Measurements from ENCODE around the gene ID3.

ID3 gene

GRCh38 chr1:23530087-23530746 lies 29.1 kb downstream of the ID3 start:
- peak overlapping the region in 6 of 7 experiments; percentile 53 to 78 (median 74) for H3K4me3 ChIP-seq (ENCODE audit: control insufficient read depth in 1 of 7, extremely low read depth in 1 of 7, insufficient read depth in 4 of 7, low read depth in 2 of 7, low read length in 6 of 7)
- 18% methylated on average over 21 of the region's 22 CpGs for WGBS (ENCODE audit: insufficient coverage)
- H3K9me3 ChIP-seq (ENCODE audit: control extremely low read depth in 1 of 5, control insufficient read depth in 4 of 5, insufficient read depth in 2 of 5, low read depth in 1 of 5, low read length in 4 of 5), result no peaks in the 10 kb centered on the region
- peaks cover 0 to 4% (median 0%) of the 10 kb centered on the region in 4 experiments for H3K36me3 ChIP-seq (ENCODE audit: control insufficient read depth in 4 of 4, insufficient read depth in 4 of 4, low read length in 3 of 4)
- no peak for DNase-seq
- POLR2A ChIA-PET, result no interaction called here
- peaks cover 43 to 88% (median 79%) of the 10 kb centered on the region in 4 experiments for H3K4me1 ChIP-seq (ENCODE audit: control extremely low read depth in 1 of 4, control insufficient read depth in 4 of 4, insufficient read depth in 4 of 4, low read length in 3 of 4)
- no peaks in the 10 kb centered on the region for H3K27me3 ChIP-seq (replicated peaks in 2 of 5; ENCODE audit: control insufficient read depth in 4 of 5, insufficient read depth in 5 of 5, low read length in 4 of 5)
- no peak overlapping the region for H3K27ac ChIP-seq (ENCODE audit: insufficient read depth in 1 of 2, low read depth in 1 of 2, low read length in 2 of 2, poor library complexity in 1 of 2, severe bottlenecking in 2 of 2)
- CTCF ChIA-PET, result interaction anchor here (3.5 to 7.7 kb wide), 4 partner anchors 10 to 104 kb away, joined by 17 to 98 read pairs (median 24); no protein-coding TSS in a partner anchor

GRCh38 chr1:23529146-23530086 lies 29.9 kb downstream of the ID3 start:
- Histone ChIP-seq H3K4me3 (ENCODE audit: control insufficient read depth in 1 of 7, extremely low read depth in 1 of 7, insufficient read depth in 4 of 7, low read depth in 2 of 7, low read length in 6 of 7) (peak overlapping the region in 6 of 7 experiments; percentile 10 to 78 (median 74)), H3K4me1 (ENCODE audit: control extremely low read depth in 1 of 4, control insufficient read depth in 4 of 4, insufficient read depth in 4 of 4, low read length in 3 of 4) (peaks cover 43 to 96% (median 87%) of the 10 kb centered on the region in 4 experiments), H3K9me3 (ENCODE audit: control extremely low read depth in 1 of 5, control insufficient read depth in 4 of 5, insufficient read depth in 2 of 5, low read depth in 1 of 5, low read length in 4 of 5) (no peaks in the 10 kb centered on the region), H3K27me3 (replicated peaks in 2 of 5; ENCODE audit: control insufficient read depth in 4 of 5, insufficient read depth in 5 of 5, low read length in 4 of 5) (no peaks in the 10 kb centered on the region), H3K27ac (ENCODE audit: insufficient read depth in 1 of 2, low read depth in 1 of 2, low read length in 2 of 2, poor library complexity in 1 of 2, severe bottlenecking in 2 of 2) (no peak overlapping the region), H3K36me3 (ENCODE audit: control insufficient read depth in 4 of 4, insufficient read depth in 4 of 4, low read length in 3 of 4) (peaks cover 0 to 5% (median 0%) of the 10 kb centered on the region in 4 experiments)
- DNase-seq, result no peak
- CTCF ChIA-PET, result interaction anchor here (1.0 to 7.7 kb wide), 6 partner anchors 11 to 108 kb away, joined by 3 to 98 read pairs (median 17); no protein-coding TSS in a partner anchor
- 60% methylated on average over 6 of the region's 8 CpGs for WGBS (ENCODE audit: insufficient coverage)
- POLR2A ChIA-PET, result no interaction called here

GRCh38 chr1:23528250-23528978 lies 30.9 kb downstream of the ID3 start:
- CTCF ChIA-PET, result interaction anchor here (0.9 to 7.7 kb wide), 9 partner anchors 10 to 109 kb away, joined by 3 to 98 read pairs (median 15); partner anchors contain the start of gene ASAP3
- H3K9me3 ChIP-seq (ENCODE audit: control extremely low read depth in 1 of 5, control insufficient read depth in 4 of 5, insufficient read depth in 2 of 5, low read depth in 1 of 5, low read length in 4 of 5), result no peaks in the 10 kb centered on the region
- H3K4me1 ChIP-seq (ENCODE audit: control extremely low read depth in 1 of 4, control insufficient read depth in 4 of 4, insufficient read depth in 4 of 4, low read length in 3 of 4), result peaks cover 42 to 94% (median 89%) of the 10 kb centered on the region in 4 experiments
- no peaks in the 10 kb centered on the region for H3K27me3 ChIP-seq (replicated peaks in 2 of 5; ENCODE audit: control insufficient read depth in 4 of 5, insufficient read depth in 5 of 5, low read length in 4 of 5)
- H3K27ac ChIP-seq (ENCODE audit: insufficient read depth in 1 of 2, low read depth in 1 of 2, low read length in 2 of 2, poor library complexity in 1 of 2, severe bottlenecking in 2 of 2), result peak overlapping the region in 1 of 2 experiments; percentile 67
- peak; percentile 87 to 94 (median 92) for DNase-seq
- WGBS (ENCODE audit: insufficient coverage), result 0% methylated on average over 3 of the region's 9 CpGs
- peak overlapping the region in 6 of 7 experiments; percentile 7 to 72 (median 40) for H3K4me3 ChIP-seq (ENCODE audit: control insufficient read depth in 1 of 7, extremely low read depth in 1 of 7, insufficient read depth in 4 of 7, low read depth in 2 of 7, low read length in 6 of 7)
- H3K36me3 ChIP-seq (ENCODE audit: control insufficient read depth in 4 of 4, insufficient read depth in 4 of 4, low read length in 3 of 4), result peaks cover 0 to 6% (median 0%) of the 10 kb centered on the region in 4 experiments
- POLR2A ChIA-PET, result no interaction called here

GRCh38 chr1:23527900-23528249 lies 31.4 kb downstream of the ID3 start:
- Histone ChIP-seq H3K36me3 (ENCODE audit: control insufficient read depth in 4 of 4, insufficient read depth in 4 of 4, low read length in 3 of 4) (peaks cover 0 to 6% (median 0%) of the 10 kb centered on the region in 4 experiments), H3K4me3 (ENCODE audit: control insufficient read depth in 1 of 7, extremely low read depth in 1 of 7, insufficient read depth in 4 of 7, low read depth in 2 of 7, low read length in 6 of 7) (peak overlapping the region in 2 of 7 experiments; percentile 1 to 20), H3K27me3 (replicated peaks in 2 of 5; ENCODE audit: control insufficient read depth in 4 of 5, insufficient read depth in 5 of 5, low read length in 4 of 5) (no peaks in the 10 kb centered on the region), H3K27ac (ENCODE audit: insufficient read depth in 1 of 2, low read depth in 1 of 2, low read length in 2 of 2, poor library complexity in 1 of 2, severe bottlenecking in 2 of 2) (no peak overlapping the region), H3K9me3 (ENCODE audit: control extremely low read depth in 1 of 5, control insufficient read depth in 4 of 5, insufficient read depth in 2 of 5, low read depth in 1 of 5, low read length in 4 of 5) (no peaks in the 10 kb centered on the region), H3K4me1 (ENCODE audit: control extremely low read depth in 1 of 4, control insufficient read depth in 4 of 4, insufficient read depth in 4 of 4, low read length in 3 of 4) (peaks cover 42 to 89% (median 85%) of the 10 kb centered on the region in 4 experiments)
- DNase-seq, result no peak
- 46% methylated on average over 4 of the region's 6 CpGs for WGBS (ENCODE audit: insufficient coverage)
- CTCF ChIA-PET, result interaction anchor here (0.9 to 7.7 kb wide), 9 partner anchors 9 to 110 kb away, joined by 3 to 98 read pairs (median 15); partner anchors contain the start of gene ASAP3
- POLR2A ChIA-PET, result no interaction called here

GRCh38 chr1:23527366-23527765 lies 31.9 kb downstream of the ID3 start:
- 94% methylated on average over 4 of the region's 7 CpGs for WGBS (ENCODE audit: insufficient coverage)
- DNase-seq, result no peak
- CTCF ChIA-PET, result interaction anchor here (0.9 to 7.7 kb wide), 9 partner anchors 9 to 110 kb away, joined by 3 to 98 read pairs (median 15); partner anchors contain the start of gene ASAP3
- Histone ChIP-seq H3K36me3 (ENCODE audit: control insufficient read depth in 4 of 4, insufficient read depth in 4 of 4, low read length in 3 of 4) (peaks cover 0 to 6% (median 0%) of the 10 kb centered on the region in 4 experiments), H3K27ac (ENCODE audit: insufficient read depth in 1 of 2, low read depth in 1 of 2, low read length in 2 of 2, poor library complexity in 1 of 2, severe bottlenecking in 2 of 2) (no peak overlapping the region), H3K4me1 (ENCODE audit: control extremely low read depth in 1 of 4, control insufficient read depth in 4 of 4, insufficient read depth in 4 of 4, low read length in 3 of 4) (peaks cover 42 to 87% (median 83%) of the 10 kb centered on the region in 4 experiments), H3K27me3 (replicated peaks in 2 of 5; ENCODE audit: control insufficient read depth in 4 of 5, insufficient read depth in 5 of 5, low read length in 4 of 5) (no peaks in the 10 kb centered on the region), H3K4me3 (ENCODE audit: control insufficient read depth in 1 of 7, extremely low read depth in 1 of 7, insufficient read depth in 4 of 7, low read depth in 2 of 7, low read length in 6 of 7) (no peak overlapping the region), H3K9me3 (ENCODE audit: control extremely low read depth in 1 of 5, control insufficient read depth in 4 of 5, insufficient read depth in 2 of 5, low read depth in 1 of 5, low read length in 4 of 5) (no peaks in the 10 kb centered on the region)
- POLR2A ChIA-PET, result no interaction called here

- no peaks in the 10 kb centered on the region for H3K27me3 ChIP-seq (replicated peaks in 2 of 5; ENCODE audit: control insufficient read depth in 4 of 5, insufficient read depth in 5 of 5, low read length in 4 of 5)
- WGBS (ENCODE audit: insufficient coverage), result 96% methylated on average over 6 of the region's 8 CpGs
- H3K27ac ChIP-seq (ENCODE audit: insufficient read depth in 1 of 2, low read depth in 1 of 2, low read length in 2 of 2, poor library complexity in 1 of 2, severe bottlenecking in 2 of 2), result no peak overlapping the region
- ChIA-PET CTCF (interaction anchor here (1.2 to 7.7 kb wide), 8 partner anchors 8 to 111 kb away, joined by 3 to 98 read pairs (median 16); no protein-coding TSS in a partner anchor), POLR2A (no interaction called here)
- DNase-seq, result no peak
- H3K36me3 ChIP-seq (ENCODE audit: control insufficient read depth in 4 of 4, insufficient read depth in 4 of 4, low read length in 3 of 4), result peaks cover 0 to 14% (median 4%) of the 10 kb centered on the region in 4 experiments
- peak overlapping the region in 1 of 7 experiments; percentile 9 for H3K4me3 ChIP-seq (ENCODE audit: control insufficient read depth in 1 of 7, extremely low read depth in 1 of 7, insufficient read depth in 4 of 7, low read depth in 2 of 7, low read length in 6 of 7)
- H3K4me1 ChIP-seq (ENCODE audit: control extremely low read depth in 1 of 4, control insufficient read depth in 4 of 4, insufficient read depth in 4 of 4, low read length in 3 of 4), result peaks cover 33 to 81% (median 76%) of the 10 kb centered on the region in 4 experiments
- H3K9me3 ChIP-seq (ENCODE audit: control extremely low read depth in 1 of 5, control insufficient read depth in 4 of 5, insufficient read depth in 2 of 5, low read depth in 1 of 5, low read length in 4 of 5), result no peaks in the 10 kb centered on the region
Measured at GRCh38 chr1:23526329-23527041, 32.8 kb downstream of the ID3 start.

Data from common myeloid progenitor, CD34-positive (primary cell).